ENCODE data around the gene LRRC66. TPM values are rescaled to one million over a fixed set of nuclear protein-coding genes. Genes with fewer than 3 reads are reported as not detected.

LRRC66 gene
- total RNA-seq (2014; rRNA removed): 0.32 and 0.57 TPM in 2 replicates
- polyA plus RNA-seq (2012): 0.29 TPM

GRCh38 chr4:52019936-52020657 lies at the start of gene LRRC66:
TSS of gene LRRC66 (minus strand) at chr4:52020363. CDS start at chr4:52017613, 2,750 bp downstream.
- DNase-seq (ENCODE audit: low read depth): no peak

- DNase-seq (ENCODE audit: low read depth): no peak
Observed at GRCh38 chr4:52069571-52069970, 49.4 kb upstream of the LRRC66 start.

GRCh38 chr4:52059372-52059771 lies 39.2 kb upstream of the LRRC66 start:
- peak; percentile 6 for DNase-seq (ENCODE audit: low read depth)

- DNase-seq (ENCODE audit: low read depth): no peak
Observed at GRCh38 chr4:52058275-52058674, 38.1 kb upstream of the LRRC66 start.

DNA sequence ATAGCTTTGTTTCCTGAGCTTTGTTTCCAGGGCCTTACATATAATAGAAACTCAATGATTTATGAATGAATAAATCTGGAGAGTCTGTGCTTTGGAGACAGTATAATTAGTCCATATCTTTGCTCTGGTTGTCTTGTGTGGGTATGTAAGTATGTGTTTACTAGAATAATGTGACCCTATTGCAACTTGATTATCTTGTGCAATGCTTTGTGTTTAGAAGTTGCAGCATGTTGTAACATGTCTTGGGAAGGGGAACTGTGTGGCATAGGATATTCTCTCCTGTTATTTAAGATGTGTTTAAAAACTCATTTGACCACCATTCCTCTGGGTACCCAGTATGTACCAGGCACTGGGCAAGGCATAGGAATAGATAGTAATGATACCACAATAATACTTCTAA lies 37.0 kb upstream of the LRRC66 start:
- DNase-seq (ENCODE audit: low read depth): no peak

GRCh38 chr4:52054254-52054653 lies 34.1 kb upstream of the LRRC66 start:
- no peak for DNase-seq (ENCODE audit: low read depth)

DNA sequence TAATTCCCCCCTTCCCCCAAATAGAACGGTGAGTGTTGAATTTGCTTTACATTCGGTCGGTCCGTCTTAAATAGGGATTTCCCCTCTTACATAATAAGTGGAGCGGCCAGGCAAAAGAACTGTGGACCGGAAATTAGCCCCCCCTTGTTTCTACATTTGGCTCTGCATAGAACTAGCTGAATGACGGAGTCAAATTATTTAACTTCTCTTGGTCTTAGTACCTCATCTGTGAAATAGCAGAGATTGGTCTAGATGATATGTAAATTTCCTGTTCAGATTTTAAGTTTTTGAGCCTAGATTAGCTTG lies 32.3 kb upstream of the LRRC66 start:
- no peak for DNase-seq (ENCODE audit: low read depth)

DNA sequence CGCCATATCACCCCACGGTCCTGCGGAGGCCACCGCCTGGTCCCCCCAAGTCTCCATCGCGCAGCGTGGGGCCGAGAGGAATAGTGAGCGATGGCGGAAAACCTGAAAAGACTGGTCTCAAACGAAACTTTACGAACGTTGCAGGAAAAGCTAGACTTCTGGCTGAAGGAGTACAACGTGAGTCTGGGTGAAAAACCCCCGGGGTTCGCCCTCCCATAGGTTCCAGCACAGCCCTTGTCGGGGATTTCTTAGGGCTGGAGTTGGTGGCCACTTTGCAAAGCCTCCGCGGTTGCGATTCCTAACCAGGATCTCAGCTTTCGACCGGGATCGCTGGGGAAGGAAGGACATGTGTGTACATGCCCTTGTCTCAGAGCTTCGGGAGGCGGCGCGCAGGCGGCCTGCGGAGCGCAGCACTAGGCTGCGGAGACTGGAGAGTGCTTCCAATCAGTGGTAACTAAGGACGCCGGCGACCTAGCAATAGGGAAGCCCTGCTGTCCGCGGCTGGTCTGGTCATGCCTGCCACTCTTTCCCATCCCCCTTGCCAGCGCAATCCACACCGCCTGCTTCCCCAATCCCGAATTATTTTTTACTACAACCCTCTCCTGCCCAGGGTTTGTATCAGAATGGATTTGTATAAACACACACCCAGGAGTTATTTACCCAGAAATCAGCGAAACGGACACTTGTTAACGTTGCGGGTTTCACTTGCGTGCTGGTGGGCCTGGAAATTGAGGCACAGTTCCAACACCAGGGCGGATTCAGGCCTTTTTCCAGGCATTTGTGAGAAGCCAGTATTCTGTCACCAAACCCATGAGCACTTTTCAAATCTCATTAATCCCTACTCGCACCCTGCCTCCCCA lies 31.7 kb upstream of the LRRC66 start:
- no peak for DNase-seq (ENCODE audit: low read depth)

- DNase-seq (ENCODE audit: low read depth): no peak
Observed at GRCh38 chr4:52051213-52051614, 31.1 kb upstream of the LRRC66 start, which contains the start of gene SPATA18. TSS of gene SPATA18 (plus strand) at chr4:52051304. CDS start at chr4:52051705, 401 bp downstream.

GRCh38 chr4:52049266-52049665 lies 29.1 kb upstream of the LRRC66 start:
- DNase-seq (ENCODE audit: low read depth): no peak

DNA sequence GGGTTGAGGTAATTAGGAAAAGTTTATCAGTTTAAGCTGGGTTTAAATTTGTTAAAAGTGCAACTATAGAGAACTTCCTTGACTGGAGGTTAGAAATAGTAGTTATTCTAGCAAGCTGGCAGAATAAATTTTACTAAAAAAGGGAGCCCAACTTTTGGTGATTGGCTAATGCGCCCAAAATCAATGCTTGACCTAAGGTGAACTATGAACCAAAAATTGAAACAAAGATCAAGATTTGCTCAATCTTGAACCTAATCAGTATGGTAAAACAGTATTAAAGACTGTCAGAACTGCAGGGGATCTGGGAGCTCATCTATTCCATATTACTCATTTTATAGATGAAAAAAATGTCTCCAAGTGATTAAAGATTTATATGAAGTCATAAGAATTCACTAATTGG lies 24.9 kb upstream of the LRRC66 start:
- DNase-seq (ENCODE audit: low read depth): no peak

GRCh38 chr4:52038103-52038912 lies 18.1 kb upstream of the LRRC66 start, which contains the start of gene SGCB:
TSS of gene SGCB (minus strand) at chr4:52038299. CDS start at chr4:52038259, 40 bp downstream.
- peak; percentile 49 for DNase-seq (ENCODE audit: low read depth)

DNA sequence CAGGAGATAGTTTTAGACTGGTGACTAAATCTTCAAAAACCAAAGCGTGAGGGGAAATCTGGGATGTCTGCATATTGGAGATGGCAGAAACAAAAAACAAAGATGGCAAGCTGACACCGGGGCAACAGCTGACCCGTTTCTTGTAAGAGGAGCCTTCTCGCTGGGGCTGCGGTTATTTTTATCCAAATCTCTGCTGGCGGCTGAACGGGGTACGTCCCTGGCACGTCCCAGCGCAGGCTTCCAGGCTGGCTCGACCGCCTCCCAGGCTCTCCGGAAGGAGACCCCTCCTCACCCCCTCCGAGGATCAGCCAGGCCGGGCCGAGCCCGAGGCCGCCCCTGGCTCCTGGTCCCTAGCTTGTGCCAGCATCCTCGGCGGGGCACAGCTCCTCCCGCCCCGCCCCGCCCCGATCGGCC lies 17.5 kb upstream of the LRRC66 start:
- DNase-seq (ENCODE audit: low read depth): peak; percentile 72

GRCh38 chr4:52036886-52037530 lies 16.8 kb upstream of the LRRC66 start:
- peak; percentile 8 for DNase-seq (ENCODE audit: low read depth)

DNA sequence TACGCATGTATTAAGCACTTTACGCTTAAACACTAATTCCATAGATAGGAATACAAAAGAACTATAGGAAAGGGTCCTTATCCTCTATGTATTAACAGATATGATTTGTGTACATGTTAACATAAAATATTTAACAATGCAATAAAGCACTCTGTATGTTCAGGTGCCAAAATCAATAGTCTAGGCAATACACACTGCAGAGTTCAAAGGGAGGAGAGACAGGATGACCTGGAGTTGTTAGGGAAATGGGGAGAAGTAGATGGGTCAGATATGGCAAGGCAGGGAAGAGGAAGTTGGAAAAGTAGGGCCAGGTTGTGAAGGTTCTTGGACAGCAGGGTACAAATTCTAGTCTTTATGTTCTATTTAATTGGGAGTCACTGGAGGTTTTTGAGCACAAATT lies 15.0 kb upstream of the LRRC66 start:
- no peak for DNase-seq (ENCODE audit: low read depth)

GRCh38 chr4:52032005-52032404 lies 11.8 kb upstream of the LRRC66 start:
- DNase-seq (ENCODE audit: low read depth): no peak

DNA sequence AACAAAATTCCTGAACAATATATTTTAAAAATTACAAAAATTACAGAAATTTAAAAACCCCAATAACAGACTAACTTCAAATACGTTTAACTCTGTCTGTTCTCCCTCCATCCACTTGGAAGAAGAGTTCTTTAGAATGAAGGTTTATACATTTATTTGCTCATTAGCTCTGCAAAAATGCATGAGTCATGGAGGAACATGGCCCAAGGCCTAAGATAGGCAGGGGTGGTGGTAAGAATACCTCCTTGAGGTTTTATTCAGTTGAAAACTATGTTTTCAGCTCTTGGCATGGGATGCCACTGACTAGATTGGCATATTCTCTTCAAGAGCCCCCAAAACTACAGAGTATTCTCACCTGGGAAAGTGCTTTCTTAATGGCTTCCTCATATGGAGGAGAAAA lies 8.8 kb upstream of the LRRC66 start:
- peak; percentile 67 for DNase-seq (ENCODE audit: low read depth)

- no peak for DNase-seq (ENCODE audit: low read depth)
Observed at GRCh38 chr4:52017814-52018213, 2.3 kb downstream of the LRRC66 start.

DNA sequence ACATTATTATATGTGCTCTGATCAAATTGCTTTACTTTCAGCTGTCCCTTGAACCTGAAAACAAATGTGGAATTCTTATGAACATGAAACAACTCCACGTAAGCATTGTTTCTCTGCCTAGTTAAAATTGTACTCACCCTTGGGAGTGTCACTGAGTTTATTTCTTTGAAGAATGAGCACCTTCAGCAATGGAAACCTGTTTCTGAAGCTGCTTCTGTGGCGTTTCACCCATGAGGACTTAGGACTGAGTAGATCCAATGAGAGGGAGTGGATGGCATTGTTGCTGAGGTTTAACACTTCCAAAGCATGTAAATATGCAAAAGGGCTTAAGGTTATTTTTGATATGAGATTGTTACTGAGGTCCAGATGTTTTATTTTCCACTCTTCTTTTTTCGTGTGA lies 3.2 kb downstream of the LRRC66 start:
- no peak for DNase-seq (ENCODE audit: low read depth)

DNA sequence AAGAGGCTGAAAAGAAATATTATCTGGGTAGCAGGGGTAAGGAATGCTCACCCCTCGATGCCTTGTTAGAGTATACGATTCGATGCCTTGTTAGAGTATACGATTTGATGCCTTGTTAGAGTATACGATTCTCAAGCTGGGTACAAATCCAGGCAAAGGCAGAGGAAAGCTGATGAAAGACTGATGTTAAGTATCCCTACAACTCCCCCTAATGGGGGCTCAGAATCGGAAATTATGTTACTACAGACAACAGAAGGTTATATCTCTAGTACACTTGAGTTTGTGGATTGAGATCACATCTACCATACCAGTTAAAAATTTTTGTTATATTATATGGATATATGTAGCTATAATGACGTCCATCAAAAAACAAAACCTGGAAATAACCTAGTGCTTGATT lies 4.8 kb downstream of the LRRC66 start:
- DNase-seq (ENCODE audit: low read depth): peak; percentile 27

- no peak for DNase-seq (ENCODE audit: low read depth)
Observed at GRCh38 chr4:52014903-52015302, 5.3 kb downstream of the LRRC66 start.

Data from LHCN-M2 (cell line).